ENCODE measurements around the gene DEDD2.
"Not testable (repeated sequence)": the region's sequence is repeated elsewhere in the genome, so short reads cannot be mapped to it uniquely, and the experiment has no call there.

Gene DEDD2

GRCh38 chr19:42217520-42218437 is at the start of gene DEDD2:
TSS of gene DEDD2 (minus strand) at chr19:42217677. CDS start at chr19:42217007, 670 bp downstream.
- peak; percentile 97 for DNase-seq
- in situ Hi-C loops (cut with MboI; ENCODE audit: low pct_unique_long_range_greater_than_20kb, low sequenced_read_pairs), result no loop called here

GRCh38 chr19:42266928-42267603 is 49.6 kb upstream of the DEDD2 start:
- in situ Hi-C loops (cut with MboI; ENCODE audit: low pct_unique_long_range_greater_than_20kb, low sequenced_read_pairs); DNase-seq: not testable (repeated sequence)

- in situ Hi-C loops (cut with MboI; ENCODE audit: low pct_unique_long_range_greater_than_20kb, low sequenced_read_pairs); DNase-seq: not testable (repeated sequence)
Observed at GRCh38 chr19:42266105-42266504, 48.6 kb upstream of the DEDD2 start.

- in situ Hi-C loops (cut with MboI; ENCODE audit: low pct_unique_long_range_greater_than_20kb, low sequenced_read_pairs), result no loop called here
- DNase-seq, result no peak
Observed at GRCh38 chr19:42261763-42262162, 44.3 kb upstream of the DEDD2 start.

- in situ Hi-C loops (cut with MboI; ENCODE audit: low pct_unique_long_range_greater_than_20kb, low sequenced_read_pairs); DNase-seq: not testable (repeated sequence)
Observed at GRCh38 chr19:42257842-42258241, 40.4 kb upstream of the DEDD2 start.

GRCh38 chr19:42255766-42256745 is 38.6 kb upstream of the DEDD2 start:
- in situ Hi-C loops (cut with MboI; ENCODE audit: low pct_unique_long_range_greater_than_20kb, low sequenced_read_pairs), result no loop called here
- DNase-seq, result peak; percentile 27

- in situ Hi-C loops (cut with MboI; ENCODE audit: low pct_unique_long_range_greater_than_20kb, low sequenced_read_pairs), result no loop called here
- DNase-seq, result peak; percentile 90
Observed at GRCh38 chr19:42254850-42255765, 37.6 kb upstream of the DEDD2 start, which contains the start of gene ERF. TSS of gene ERF (minus strand) at chr19:42255128. CDS start at chr19:42254999, 129 bp downstream.

- in situ Hi-C loops (cut with MboI; ENCODE audit: low pct_unique_long_range_greater_than_20kb, low sequenced_read_pairs), result no loop called here
Observed at GRCh38 chr19:42254089-42254849, 36.8 kb upstream of the DEDD2 start.

GRCh38 chr19:42253245-42254088 is 36.0 kb upstream of the DEDD2 start:
- in situ Hi-C loops (cut with MboI; ENCODE audit: low pct_unique_long_range_greater_than_20kb, low sequenced_read_pairs), result no loop called here
- peak; percentile 63 for DNase-seq

More at GRCh38 chr19:42254089-42254849, 36.8 kb upstream of the DEDD2 start:
- peak; percentile 64 for DNase-seq

GRCh38 chr19:42252365-42253244 is 35.1 kb upstream of the DEDD2 start:
- DNase-seq, result peak; percentile 74
- in situ Hi-C loops (cut with MboI; ENCODE audit: low pct_unique_long_range_greater_than_20kb, low sequenced_read_pairs), result no loop called here

- no peak for DNase-seq
- in situ Hi-C loops (cut with MboI; ENCODE audit: low pct_unique_long_range_greater_than_20kb, low sequenced_read_pairs), result no loop called here
Observed at GRCh38 chr19:42251572-42252358, 34.3 kb upstream of the DEDD2 start.

- in situ Hi-C loops (cut with MboI; ENCODE audit: low pct_unique_long_range_greater_than_20kb, low sequenced_read_pairs), result no loop called here
- peak; percentile 50 for DNase-seq
Observed at GRCh38 chr19:42250666-42251531, 33.4 kb upstream of the DEDD2 start.

GRCh38 chr19:42250183-42250665 is 32.7 kb upstream of the DEDD2 start:
- no peak for DNase-seq
- in situ Hi-C loops (cut with MboI; ENCODE audit: low pct_unique_long_range_greater_than_20kb, low sequenced_read_pairs), result no loop called here

GRCh38 chr19:42249769-42250168 is 32.3 kb upstream of the DEDD2 start:
- in situ Hi-C loops (cut with MboI; ENCODE audit: low pct_unique_long_range_greater_than_20kb, low sequenced_read_pairs), result no loop called here
- no peak for DNase-seq
